ENCODE measurements around the gene GSTT4. TPM values are rescaled to one million over a fixed set of nuclear protein-coding genes. Genes with fewer than 3 reads are reported as not detected.
"Not testable (repeated sequence)": the region's sequence is repeated elsewhere in the genome, so short reads cannot be mapped to it uniquely, and the experiment has no call there.

The GSTT4 gene
- polyA plus RNA-seq, 3 donors, result not detected

DNA sequence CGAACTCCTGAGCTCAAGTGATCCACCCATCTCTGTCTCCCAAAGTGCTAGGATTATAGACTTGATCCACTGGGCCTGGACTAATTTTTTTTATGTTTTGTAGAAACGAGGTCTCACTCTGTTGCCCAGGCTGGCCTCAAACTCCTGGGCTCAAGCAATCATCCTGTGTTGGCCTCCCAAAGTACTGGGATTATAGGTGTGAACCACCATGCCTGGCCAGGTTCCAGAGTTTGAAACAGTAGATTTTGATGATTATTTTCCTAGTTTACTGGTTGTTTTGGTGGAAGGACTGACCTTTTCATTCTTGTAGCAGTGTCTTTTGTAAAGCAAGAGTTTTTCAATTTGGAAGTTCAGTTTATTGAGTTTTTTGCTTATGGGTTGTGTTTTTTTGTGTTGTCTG, 20.8 kb upstream of the GSTT4 start:
- DNase-seq (ENCODE audit: low read depth in 3 of 3, low spot score in 2 of 3), result no peak

DNA sequence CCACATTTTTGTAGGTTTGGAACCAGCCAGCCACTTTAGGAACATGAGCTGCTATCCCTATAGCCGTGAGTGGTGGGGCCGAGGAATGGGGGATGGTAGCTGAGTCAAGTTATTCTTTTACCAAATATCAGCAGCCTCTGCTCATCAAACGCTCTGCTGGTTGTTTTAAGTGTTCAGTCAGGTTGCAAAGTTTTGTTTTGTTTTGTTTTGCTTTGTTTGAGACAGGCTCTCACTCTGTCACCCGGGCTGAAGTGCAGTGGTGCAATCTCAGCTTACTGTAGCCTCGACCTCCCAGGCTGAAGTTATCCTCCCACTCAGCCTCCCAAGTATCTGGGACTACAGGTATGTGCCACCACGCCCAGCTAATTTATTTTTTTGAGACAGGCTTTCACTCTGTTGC, 20.2 kb upstream of the GSTT4 start:
- DNase-seq (ENCODE audit: low read depth in 3 of 3, low spot score in 2 of 3), result no peak

DNA sequence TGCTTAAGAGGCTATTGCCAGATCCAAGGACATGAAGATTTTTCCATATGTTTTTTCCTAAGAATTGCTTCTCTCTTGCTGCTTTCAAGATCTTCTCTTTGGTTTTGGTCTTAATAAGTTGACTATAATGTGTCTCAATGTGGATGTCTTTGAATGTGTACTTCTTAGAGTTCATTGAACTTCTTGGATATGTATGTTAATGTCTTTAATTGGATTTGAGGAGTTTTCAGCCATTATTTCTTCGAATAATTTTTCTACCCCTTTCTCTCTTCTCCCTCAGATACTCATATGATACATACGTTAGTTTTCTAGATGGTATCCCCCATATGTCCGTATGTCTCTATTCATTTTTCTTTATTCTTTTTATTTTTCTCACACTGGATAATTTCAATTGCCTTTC, 19.1 kb upstream of the GSTT4 start:
- DNase-seq (ENCODE audit: low read depth in 3 of 3, low spot score in 2 of 3), result no peak

DNA sequence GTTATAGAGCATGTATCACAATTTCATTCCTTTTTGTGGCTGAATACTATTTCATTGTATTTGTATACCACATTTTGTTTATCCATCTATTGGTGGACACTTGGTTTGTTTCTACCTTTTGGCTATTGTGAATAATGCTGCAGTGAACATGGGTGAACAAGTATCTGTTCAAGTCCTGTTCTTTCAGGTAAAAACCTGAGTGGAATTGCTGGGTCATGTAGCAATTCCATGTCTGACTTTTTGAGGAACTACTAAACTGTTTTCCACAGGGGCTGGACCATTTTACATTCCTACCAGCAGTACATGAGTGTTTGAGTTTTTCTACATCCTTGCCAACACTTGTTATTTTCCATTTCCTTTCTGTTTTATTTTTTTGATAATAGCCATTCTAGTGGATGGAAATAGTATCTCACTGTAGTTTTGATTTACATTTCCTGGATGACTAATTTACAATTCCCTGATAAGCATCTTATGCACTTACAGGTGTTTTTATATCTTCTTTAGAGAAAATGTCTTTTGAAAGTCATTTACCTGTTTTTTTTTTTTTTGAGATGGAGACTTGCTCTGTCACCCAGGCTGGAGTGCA, 18.0 kb upstream of the GSTT4 start:
- no peak for DNase-seq (ENCODE audit: low read depth in 3 of 3, low spot score in 2 of 3)

DNA sequence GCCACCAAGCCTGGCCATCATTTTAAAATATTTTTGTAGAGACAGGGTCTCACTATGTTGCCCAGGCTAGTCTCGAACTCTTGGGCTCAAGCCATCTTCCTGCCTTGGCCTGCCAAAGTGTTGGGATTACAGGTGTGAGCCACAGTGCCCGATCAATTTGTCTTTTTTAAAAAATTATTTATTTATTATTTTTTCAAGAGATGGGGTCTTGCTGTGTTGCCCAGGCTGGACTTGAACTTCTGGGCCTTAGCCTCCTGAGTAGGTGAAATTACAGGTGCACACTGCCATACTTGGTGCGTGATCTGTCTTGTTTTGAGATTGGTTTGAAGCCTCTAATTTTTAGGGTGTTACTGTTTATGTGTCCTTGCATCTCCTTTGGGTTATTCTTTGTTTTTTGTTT, 16.1 kb upstream of the GSTT4 start:
- no peak for DNase-seq (ENCODE audit: low read depth in 3 of 3, low spot score in 2 of 3)

DNA sequence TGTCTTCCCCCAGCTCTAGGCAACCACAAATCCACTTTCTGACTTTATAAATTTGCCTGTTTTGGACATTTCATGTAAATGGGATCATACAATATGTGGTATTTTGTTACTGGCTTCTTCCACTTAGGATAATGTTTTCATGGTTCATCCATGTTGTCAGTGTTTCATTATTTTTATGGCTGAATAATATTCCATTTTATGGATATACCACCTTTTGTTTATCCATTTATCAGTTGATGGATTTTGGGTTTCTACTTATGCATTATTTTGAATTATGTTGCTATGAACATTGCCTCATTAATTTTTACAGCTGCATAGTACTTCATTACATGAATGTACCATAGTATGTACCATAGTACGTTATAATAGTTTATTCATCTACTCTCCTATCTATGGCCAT, 10.9 kb upstream of the GSTT4 start:
- DNase-seq (ENCODE audit: low read depth in 3 of 3, low spot score in 2 of 3), result no peak

DNA sequence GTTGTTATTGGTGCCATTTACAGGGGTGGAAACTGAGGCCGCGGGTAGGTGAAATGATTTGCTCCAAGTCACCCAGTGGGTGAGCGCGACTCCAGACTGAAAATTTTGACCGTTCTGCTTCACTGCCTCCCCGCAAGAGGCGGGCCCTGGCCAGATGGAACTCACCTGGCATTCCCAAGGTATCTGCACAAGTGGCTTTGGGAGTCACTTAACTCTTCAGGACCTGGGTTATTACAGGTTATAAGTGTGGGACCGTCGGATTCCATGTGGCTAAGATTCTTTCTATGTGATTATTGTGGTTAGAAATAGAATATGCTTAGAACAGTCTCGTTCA, 6.4 kb upstream of the GSTT4 start:
- DNase-seq (ENCODE audit: low read depth in 3 of 3, low spot score in 2 of 3), result peak in 1 of 3 donors; percentile 12

DNA sequence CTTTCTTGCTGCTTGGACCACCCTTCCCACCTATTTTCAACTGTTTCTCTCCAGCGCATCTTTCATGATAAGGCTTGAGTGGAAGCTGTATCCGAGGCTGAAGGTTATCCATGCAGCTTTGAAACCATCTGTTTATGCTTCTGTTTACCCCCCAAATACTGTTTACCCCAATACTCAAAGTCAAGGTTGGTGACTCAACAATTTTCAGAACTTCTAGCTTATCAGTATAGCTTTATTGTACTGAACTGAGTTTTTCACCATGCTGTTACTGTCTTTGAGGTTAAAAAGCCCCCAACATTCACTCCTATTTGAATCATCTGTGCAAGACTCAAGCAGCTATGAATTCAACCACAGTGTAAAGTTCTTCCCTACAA, 4.8 kb upstream of the GSTT4 start:
- DNase-seq (ENCODE audit: low read depth in 3 of 3, low spot score in 2 of 3), result no peak

DNA sequence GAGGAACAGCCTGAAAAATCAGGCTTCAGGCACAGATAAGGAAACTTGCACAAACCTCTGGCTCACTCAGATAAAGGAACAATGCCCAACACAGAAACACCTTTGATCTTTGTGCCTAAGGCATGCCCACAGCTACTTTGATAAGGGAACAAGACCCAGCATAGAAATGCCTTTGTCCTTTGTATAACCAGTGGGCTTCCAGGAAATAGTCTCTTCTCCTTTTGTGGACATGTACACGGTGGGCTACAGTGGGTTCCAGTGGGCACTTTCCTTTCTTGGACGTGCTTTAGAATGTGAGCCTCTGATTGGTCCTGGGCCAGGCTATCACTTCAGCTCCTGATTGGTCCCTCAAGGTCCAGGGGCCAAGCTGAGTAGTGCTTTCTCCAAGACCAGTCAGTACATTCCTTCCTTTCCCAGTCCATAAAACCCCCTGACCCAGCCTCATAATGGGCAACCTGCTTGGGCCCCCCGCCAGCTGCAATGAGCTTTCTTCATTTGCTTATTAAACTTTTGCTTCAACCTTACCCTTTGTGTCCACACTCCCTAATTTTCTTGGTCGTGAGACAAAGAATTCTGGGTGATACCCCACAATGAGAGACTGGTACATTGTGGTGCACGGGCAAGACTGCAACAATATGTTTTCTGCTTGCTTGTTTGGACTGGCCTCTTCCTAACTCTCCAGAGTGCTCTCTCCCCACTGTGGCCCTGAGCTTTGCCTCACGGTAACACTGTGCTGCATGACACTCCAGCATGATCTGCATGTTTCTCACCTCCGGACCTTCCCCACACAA, 4.2 kb upstream of the GSTT4 start:
- DNase-seq (ENCODE audit: low read depth in 3 of 3, low spot score in 2 of 3), result no peak

DNA sequence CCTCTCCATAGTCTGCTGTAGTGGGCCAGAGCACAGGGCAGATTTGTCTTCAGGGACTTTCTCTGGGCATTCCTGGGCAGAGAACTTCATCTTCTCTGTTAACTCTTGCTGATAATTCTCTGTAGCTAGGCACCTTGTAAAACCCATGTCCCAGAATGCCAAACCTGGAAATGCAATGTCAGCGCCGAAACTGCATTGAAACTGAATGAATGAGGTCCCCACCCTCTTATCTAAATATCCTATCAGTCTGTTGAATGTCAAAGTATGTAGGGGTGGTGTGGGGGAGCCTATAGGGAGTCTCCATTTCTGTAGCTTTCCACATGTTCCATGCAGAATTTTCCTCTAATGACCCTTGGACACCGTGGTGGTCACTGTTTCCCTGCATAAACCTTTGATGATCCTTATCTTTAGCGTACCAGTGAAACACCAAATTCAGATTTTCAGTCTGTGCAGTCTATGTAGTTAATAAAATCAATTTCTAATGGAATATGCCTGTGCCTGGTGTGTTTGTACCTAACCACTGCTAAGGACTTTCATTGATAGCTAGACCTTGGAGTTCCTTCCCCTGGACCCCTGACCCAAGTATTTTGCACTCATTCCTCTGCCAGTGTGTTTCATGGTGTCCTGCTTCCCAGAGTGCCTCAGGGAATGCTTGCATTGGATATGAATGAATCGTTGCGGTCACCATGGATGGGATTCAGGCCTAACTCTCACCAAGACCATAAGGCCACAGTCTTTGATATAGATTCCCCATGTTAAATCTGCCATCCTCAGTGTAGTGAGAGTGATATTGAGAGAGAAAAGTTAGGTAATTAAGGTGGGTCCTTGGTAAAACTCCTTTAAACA, 3.4 kb upstream of the GSTT4 start:
- no peak for DNase-seq (ENCODE audit: low read depth in 3 of 3, low spot score in 2 of 3)

DNA sequence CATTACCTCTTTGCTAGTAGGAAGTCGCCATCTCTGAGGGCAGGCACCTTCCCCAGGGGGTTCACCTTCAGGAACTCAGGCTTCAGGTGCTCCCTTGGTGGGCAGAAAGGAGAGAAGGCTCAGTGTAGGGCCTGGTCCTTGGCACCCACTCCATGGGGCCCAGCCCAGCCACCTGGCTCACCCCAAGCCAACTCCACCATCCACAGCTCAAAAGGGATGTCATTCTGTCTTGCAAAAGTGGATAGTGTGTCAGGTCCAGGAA, 2.7 kb upstream of the GSTT4 start:
- DNase-seq (ENCODE audit: low read depth in 3 of 3, low spot score in 2 of 3), result no peak

DNA sequence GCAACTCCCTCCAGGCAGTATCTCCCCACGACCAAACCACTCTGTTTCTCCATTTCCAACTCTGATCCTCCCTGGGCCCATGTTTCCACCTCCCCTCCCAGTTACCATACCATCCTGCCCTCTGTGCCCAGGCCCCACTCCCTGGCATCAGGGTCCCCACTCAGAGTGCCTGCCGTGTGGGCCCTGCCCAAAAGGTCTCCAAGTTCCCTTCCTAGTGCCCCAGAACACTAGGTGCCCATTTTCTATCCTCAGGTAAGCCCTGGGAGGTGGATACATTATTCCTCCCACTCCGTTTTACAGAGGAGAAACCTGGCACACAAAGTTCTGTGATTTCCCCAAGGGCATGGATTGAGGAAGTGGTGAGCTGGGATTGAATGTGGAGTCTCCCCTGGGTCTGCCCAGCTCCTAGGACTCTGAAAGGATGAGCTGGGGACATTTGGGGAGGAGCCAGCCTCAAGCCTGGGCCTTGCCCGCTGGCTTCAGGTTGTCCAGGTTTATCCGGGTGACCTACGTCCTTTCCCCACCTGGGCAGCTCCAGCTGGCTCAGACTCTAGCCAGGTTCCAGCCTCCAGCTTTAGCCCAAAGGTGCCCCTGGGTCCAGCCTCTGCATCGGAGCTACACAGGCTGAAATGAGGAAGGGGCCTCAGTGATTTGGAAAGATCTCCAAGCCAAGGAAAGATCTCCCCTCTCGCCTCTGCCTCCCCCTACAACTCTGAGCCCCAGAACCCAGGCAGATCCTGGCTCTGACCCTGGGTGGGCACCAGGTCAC, 2.2 kb upstream of the GSTT4 start:
- DNase-seq (ENCODE audit: low read depth in 3 of 3, low spot score in 2 of 3), result no peak

DNA sequence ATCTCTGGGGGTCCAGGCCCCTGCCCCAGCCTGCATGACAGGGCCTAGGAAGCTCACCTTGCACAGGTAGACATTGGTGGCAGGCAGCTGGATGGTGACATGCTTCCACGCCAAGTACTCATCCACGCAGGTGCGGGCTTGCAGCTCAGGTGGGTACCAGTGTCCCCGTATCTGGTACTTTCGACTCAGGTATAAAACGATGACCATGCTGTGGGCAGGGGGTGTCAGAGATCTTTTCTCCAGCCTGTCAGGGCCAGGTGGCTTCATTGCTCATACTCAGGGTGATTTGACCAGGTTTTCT, 1.6 kb upstream of the GSTT4 start:
- DNase-seq (ENCODE audit: low read depth in 3 of 3, low spot score in 2 of 3), result no peak

DNA sequence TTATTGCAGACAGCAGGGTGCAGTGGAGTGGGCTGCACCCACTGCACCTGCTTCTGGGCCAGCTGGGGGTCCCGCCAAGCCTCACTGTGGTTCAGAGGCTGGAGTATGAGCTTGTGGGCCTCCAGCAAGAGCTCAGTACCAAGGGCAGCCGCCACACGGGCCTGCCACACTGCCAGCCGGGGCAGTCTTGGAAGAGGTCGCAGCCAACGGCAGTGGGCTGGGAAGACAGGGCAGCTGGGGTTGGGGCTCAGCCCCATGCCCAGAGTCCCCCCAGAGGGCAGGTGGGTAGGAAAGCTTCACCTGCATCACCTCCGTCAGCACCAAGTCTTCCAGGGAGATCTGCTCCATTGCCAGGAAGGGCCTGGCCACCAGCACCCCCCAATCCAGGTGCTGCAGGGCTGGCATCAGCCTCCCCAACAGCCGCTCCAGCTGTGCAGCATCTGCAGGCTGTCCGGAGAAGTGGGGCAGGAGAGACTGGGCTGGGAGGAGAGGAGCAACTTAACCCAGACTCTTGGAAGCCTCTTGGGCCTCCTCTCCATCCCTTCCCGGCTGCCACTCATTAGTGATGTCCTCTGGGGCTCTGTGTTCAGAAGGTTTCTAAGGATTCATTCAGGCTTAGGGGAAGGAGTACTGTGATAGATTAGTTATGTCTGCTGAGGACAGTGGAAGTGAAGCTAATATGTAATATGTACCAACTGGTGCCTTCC, 1.1 kb upstream of the GSTT4 start:
- DNase-seq (ENCODE audit: low read depth in 3 of 3, low spot score in 2 of 3), result no peak

DNA sequence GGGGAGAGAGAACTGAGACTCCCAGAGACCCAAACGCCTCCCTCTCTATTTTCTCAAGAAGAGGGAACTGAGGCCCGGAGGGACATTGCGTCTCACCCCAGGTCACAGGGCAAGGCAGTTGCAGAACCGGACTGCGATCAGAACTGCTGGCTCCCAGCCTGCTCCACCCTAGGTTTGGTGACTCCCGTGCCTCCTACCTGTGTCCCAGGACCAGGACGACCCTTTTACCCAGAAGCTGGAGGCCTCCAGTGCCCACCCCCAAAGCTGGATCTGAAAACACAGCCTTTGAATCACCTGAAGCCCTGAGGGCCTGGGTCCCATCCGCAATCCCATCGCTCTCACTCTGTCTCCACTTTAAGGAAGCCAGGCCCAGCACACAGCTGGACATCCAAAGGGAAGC, 1.4 kb downstream of the GSTT4 start:
- no peak for DNase-seq (ENCODE audit: low read depth in 3 of 3, low spot score in 2 of 3)

DNA sequence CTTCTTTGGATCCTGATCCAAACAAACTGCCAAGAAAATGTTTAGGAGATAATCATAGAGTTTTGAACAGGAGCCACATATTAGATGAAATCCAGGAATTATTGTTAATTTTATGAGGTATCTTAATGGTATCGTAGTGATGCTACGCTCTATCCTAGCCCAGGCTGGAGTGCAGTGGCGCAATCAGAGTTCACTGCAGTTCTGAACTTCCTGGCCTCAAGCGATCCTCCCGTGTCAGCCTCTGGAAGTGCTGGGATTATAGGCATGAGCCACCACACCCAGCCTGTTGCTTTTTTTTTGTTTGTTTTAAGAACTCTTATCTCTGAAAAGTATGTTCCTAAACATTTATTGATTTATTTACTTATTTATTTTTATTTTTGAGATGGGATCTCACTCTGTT, 2.4 kb downstream of the GSTT4 start:
- no peak for DNase-seq (ENCODE audit: low read depth in 3 of 3, low spot score in 2 of 3)

DNA sequence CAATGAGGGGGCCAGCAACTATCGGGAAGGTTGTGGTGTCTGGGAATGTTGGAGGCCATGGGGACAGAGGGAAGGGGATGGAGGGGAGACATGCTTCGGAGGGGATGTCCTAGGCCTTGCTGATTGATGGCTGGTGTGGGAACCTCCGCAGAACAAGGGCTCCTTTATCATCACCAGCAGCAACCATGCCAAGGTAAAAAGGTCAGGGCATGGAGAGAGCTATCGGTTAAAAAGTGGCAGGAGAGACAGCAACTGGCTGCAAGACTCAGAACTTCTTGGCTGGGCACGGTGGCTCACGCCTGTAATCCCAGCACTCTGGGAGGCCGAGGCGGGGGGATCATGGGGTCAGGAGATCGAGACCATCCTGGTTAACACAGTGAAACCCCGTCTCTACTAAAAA, 3.0 kb downstream of the GSTT4 start:
- DNase-seq (ENCODE audit: low read depth in 3 of 3, low spot score in 2 of 3), result no peak

DNA sequence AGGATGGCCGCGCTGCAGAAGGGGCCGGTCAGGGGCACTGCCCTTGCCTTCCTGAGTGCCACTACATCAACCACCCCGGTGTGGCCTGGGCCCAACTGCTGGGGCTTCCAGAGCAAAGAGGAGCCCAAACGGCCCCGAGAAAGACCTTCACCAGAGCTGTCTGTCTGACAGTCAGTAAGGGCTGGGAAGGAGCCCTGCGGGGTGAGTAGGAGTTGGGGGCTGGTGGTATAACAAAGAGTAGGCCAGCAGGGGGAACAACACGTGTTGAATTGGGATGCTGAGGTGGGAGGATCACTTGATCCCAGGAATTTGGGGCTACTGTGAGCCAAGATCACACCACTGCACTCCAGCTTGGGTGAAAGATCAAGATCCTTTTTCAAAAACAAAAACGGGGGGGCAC, 3.9 kb downstream of the GSTT4 start:
- DNase-seq (ENCODE audit: low read depth in 3 of 3, low spot score in 2 of 3), result no peak

DNA sequence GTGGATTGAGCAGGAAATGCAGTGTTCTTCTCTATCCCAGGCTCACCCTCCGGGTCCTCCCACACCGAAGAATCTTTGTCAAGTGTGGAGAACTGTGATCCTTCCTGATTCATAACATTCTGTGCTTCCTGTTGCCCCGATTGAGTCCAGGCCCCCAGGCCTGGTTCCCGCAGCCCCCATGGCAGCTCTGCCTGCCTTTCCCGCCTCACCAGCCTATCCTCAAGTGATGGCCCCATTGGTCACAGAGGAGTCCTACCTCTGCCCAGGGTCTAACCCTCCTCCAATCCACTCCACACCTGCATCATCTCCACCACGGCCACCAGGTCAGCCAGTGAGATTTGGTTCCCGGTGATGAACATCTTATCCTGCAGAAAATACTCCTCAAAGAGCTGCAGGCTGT, 5.5 kb downstream of the GSTT4 start:
- not testable (repeated sequence) for DNase-seq (ENCODE audit: low read depth in 3 of 3, low spot score in 2 of 3)

DNA sequence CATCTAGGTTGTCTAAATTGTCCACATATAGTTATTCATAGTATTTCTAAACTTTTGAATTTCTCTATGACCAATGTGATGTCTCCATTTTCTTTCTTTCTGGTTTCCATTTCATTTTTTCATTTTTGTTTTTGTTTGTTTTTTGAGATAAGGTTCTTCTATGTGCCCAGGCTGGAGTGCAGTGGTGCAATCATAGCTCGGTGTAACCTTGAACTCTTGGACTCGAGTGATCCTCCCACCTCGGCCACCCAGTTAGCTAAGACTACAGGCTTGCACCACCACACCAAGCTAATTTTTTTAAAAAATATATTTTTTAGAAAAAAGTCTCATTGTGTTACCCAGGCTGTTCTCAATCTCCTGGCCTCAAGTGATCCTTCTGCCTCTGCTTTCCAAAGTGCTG, 8.2 kb downstream of the GSTT4 start:
- DNase-seq (ENCODE audit: low read depth in 3 of 3, low spot score in 2 of 3), result no peak

DNA sequence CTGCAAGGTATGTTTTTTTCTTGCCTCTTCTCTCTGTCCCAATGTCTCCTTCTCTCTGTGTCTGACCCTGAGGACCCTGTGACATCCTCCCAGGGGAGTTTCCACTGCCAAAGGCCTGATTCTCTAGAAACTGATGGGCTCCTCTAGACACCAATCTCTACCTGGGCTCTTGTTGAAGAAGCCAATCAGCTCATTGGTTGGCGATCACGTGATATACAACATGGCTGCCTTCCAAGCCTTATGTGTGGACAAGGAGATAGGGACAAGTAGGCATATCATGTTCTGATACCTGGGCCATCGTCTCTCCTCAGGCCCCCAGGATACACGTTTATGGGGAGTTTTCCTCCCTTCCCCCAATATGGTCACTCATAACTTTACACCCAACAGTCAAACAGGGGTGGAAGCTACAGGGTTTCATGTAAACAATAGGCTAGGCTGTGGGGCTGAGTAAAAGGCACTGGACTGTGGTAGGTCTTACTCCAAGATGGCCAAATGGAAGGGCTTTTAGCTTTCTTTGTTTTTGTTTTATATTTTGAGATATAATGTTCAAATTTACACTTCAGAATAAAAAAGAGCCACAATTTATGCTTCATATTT, 11.6 kb downstream of the GSTT4 start:
- DNase-seq (ENCODE audit: low read depth in 3 of 3, low spot score in 2 of 3), result not testable (repeated sequence)
